Mucosa of stomach (tissue), 1 donor: ENCODE data around the gene TDRD12.
"Not testable (repeated sequence)": the region's sequence is repeated elsewhere in the genome, so short reads cannot be mapped to it uniquely, and the experiment has no call there.

Source experiments
- H3K27me3 ChIP-seq: one replicate; pipeline ENCODE4 v1.7.0; 2013; ENCODE audit warnings: mild to moderate bottlenecking, low read length; ENCODE audit not compliant: control insufficient read depth, insufficient read depth
- H3K36me3 ChIP-seq: one replicate; pipeline ENCODE4 v1.7.0; 2013; ENCODE audit warnings: low read length; ENCODE audit not compliant: control insufficient read depth, insufficient read depth
- H3K4me1 ChIP-seq: one replicate; pipeline ENCODE4 v1.7.0; 2013; ENCODE audit warnings: mild to moderate bottlenecking, low read length; ENCODE audit not compliant: control insufficient read depth, insufficient read depth
- H3K4me3 ChIP-seq: one replicate; pipeline ENCODE4 v1.7.0; 2013; ENCODE audit warnings: low read length
- H3K9ac ChIP-seq: one replicate; pipeline ENCODE4 v1.7.0; 2013; ENCODE audit warnings: mild to moderate bottlenecking, low read length, moderate library complexity
- H3K9me3 ChIP-seq: one replicate; pipeline ENCODE4 v1.7.0; 2013; ENCODE audit warnings: mild to moderate bottlenecking, low read length, moderate library complexity; ENCODE audit not compliant: control insufficient read depth
- donor health status: Pancreatic carcinoma.

The TDRD12 gene

DNA sequence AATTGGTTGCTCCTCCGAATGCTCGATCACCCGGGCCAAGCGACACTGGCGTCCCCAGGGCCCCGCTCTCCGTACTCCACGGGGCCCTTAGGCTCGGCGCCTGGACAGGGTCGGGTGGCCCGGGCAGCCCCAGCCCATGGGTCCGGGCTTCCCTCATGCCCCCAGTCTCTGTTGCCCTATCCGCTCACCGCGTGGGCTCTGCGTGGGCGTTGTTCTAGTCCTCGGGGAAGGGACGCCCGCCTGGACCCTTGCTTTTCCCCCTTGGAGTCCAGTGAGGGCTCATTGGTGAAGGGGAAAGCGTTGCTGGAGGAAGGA is 1.3 kb downstream of the TDRD12 start:
- Histone ChIP-seq H3K36me3 (no peaks in the 10 kb centered on the region), H3K9me3 (no peaks in the 10 kb centered on the region), H3K4me1 (no peaks in the 10 kb centered on the region), H3K27me3 (no peaks in the 10 kb centered on the region), H3K4me3 (no peak overlapping the region), H3K9ac (no peak overlapping the region)

DNA sequence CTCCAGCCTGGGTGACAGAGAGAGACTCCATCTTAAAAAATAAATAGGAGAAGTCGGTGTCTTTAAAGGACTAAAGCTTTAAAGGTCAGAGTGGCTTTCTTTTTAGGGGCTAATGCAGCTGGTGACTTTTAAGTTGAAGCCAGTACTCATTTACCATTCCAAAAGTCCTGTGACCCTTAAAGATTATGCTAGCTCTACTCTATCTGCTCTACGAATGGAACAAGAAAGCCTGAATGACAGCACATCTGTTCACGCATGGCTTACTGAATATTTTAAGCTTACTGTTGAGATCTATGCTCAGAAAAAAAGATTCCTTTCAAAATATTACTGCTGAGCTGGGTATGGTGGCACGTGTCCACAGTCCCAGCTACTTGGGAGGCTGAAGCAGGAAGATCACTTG is 16.4 kb downstream of the TDRD12 start:
- Histone ChIP-seq H3K9ac (no peak overlapping the region), H3K36me3 (no peaks in the 10 kb centered on the region), H3K9me3 (no peaks in the 10 kb centered on the region)

DNA sequence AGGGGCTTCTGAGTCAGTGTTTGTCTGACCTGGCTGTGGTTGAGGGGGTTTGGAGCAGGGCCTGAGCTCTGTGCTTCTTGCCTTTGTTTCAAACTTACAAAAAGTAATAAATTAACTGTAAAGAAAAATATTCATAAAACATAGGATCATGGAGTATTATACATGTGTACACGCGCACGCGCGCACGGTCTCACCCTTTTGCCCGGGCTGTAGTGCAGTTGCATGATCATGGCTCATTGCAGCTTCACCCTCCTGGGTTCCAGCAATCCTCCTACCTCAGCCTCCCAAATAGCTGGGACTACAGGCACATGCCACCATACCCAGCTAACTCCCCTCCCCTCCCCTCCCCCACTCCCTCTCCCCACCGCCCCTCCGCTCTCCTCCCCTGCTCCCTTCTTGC is 23.5 kb downstream of the TDRD12 start:
- no peak overlapping the region for H3K9ac ChIP-seq
- H3K27me3 ChIP-seq, result peaks cover 6% of the 10 kb centered on the region
- H3K4me3 ChIP-seq, result no peak overlapping the region
- H3K9me3 ChIP-seq, result no peaks in the 10 kb centered on the region
- H3K4me1 ChIP-seq, result no peaks in the 10 kb centered on the region
- H3K36me3 ChIP-seq, result no peaks in the 10 kb centered on the region

More for the DNA sequence above, 16.4 kb downstream of the TDRD12 start:
- Histone ChIP-seq H3K4me1 (no peaks in the 10 kb centered on the region), H3K4me3 (no peak overlapping the region), H3K27me3 (peaks cover 6% of the 10 kb centered on the region)

DNA sequence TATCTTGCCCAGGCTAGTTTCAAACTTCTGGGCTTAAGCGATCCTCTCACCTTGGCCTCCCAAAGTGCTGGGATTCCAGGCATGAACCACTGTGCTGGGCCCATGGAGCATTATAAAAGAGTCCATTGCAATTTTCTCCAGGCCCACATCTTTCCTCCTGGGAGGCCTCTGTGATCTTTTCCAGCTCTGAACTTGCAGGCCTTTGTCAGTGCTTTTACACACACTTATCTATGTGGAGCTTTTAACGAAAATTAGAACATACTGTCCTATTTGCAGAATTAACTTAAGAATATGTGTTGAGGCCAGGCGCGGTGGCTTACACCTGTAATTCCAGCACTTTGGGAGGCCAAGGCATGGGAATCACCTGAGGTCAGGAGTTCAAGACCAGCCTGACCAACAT is 23.9 kb downstream of the TDRD12 start:
- H3K9ac ChIP-seq, result no peak overlapping the region
- H3K27me3 ChIP-seq, result peaks cover 6% of the 10 kb centered on the region
- H3K4me3 ChIP-seq, result no peak overlapping the region
- H3K9me3 ChIP-seq, result no peaks in the 10 kb centered on the region
- no peaks in the 10 kb centered on the region for H3K4me1 ChIP-seq
- no peaks in the 10 kb centered on the region for H3K36me3 ChIP-seq

DNA sequence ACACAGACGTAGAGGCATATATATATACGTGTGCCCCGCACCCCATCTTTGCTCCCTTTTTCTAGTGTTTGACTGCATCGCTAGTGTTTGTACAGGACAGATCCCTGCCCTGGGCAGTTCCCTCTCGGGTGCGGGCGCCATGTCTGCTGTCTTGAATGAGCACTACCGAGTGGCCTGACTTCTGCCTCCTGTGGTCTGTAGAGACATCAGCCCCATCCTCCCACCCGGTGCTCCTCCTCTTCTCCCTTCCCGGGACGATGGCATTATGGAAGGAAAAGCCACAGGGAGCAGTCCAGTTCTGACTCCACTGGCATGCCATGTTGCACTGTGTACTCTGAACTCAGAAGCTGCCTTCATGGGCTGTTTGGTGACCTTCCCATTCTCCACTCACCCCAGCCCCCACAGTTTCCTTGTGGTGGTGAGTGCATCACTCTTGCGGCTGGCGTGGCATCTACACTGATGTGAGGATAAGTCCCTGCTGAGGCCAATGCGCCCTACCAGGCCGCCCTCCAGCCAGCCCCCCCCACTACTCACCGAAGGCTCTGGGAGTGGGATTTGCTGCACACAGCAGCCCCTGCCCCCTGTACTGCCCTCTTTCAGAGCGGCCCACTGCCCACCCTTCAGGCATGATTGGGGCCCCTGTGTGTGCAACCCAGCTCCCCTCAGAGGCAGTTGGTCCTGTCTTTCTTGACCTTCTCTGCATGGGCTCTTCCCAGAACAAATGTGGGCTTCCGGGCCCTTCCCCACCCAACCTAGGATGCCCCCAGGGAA is 25.2 kb downstream of the TDRD12 start:
- Histone ChIP-seq H3K9me3 (no peaks in the 10 kb centered on the region), H3K9ac (no peak overlapping the region), H3K4me1 (no peaks in the 10 kb centered on the region), H3K36me3 (no peaks in the 10 kb centered on the region), H3K4me3 (no peak overlapping the region), H3K27me3 (no peaks in the 10 kb centered on the region)

DNA sequence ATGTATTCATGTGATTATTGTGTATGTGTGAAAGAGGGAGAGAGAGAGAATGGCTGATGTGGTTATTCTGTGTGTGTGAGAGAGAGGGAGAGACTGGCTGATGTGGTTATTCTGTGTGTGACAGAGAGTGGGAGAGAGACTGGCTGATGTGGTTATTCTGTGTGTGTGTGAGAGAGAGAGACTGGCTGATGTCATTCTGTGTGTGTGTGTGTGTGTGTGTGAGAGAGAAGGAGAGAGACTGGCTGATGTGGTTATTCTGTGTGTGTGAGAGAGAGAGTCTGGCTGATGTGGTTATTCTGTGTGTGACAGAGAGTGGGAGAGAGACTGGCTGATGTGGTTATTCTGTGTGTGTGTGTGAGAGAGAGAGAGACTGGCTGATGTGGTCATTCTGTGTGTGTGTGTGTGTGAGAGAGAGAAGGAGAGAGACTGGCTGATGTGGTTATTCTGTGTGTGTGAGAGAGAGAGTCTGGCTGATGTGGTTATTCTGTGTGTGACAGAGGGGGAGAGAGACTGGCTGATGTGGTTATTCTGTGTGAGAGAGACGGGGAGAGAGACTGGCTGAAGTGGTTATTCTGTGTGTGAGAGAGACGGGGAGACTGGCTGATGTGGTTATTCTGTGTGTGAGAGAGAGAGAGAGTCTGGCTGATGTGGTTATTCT is 26.2 kb downstream of the TDRD12 start:
- H3K9ac ChIP-seq, H3K4me1 ChIP-seq, H3K4me3 ChIP-seq, H3K36me3 ChIP-seq, H3K9me3 ChIP-seq, H3K27me3 ChIP-seq: not testable (repeated sequence)

DNA sequence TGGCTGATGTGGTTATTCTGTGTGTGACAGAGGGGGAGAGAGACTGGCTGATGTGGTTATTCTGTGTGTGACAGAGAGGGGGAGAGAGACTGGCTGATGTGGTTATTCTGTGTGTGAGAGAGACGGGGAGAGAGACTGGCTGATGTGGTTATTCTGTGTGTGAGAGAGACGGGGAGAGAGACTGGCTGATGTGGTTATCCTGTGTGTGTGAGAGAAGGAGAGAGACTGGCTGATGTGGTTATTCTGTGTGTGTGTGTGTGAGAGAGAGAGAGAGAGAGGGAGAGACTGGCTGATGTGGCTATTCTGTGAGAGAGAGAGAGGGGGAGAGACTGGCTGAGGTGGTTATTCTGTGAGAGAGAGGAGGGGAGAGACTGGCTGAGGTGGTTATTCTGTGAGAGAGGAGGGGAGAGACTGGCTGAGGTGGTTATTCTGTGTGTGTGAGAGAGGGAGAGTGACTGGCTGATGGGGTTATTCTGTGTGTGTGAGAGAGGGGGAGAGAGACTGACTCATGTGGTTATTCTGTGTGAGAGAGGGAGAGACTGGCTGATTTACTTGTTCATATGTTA is 27.1 kb downstream of the TDRD12 start:
- H3K4me1 ChIP-seq, H3K9ac ChIP-seq, H3K9me3 ChIP-seq, H3K4me3 ChIP-seq, H3K36me3 ChIP-seq, H3K27me3 ChIP-seq: not testable (repeated sequence)

DNA sequence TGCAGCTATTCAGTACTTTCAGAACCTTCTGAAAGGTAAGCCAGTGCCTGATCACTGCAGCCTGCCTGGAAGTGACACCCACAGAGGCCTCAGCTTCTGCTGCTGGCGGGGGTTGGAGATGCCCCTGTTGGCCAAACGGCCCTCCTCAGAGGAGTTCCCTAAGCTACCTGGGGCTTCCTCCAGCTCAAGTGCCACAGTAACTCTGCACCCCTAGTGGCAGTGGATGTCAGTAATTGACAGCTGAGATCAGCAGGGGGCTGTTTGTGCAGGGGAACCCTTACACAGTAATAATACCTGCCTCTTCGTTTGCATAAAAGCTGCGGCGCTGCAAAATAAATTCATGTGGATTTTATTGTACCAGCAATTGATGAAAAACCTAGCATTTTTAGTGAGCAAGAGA is 28.9 kb downstream of the TDRD12 start:
- no peak overlapping the region for H3K4me3 ChIP-seq
- H3K4me1 ChIP-seq, result no peaks in the 10 kb centered on the region
- no peaks in the 10 kb centered on the region for H3K9me3 ChIP-seq
- H3K9ac ChIP-seq, result no peak overlapping the region
- no peaks in the 10 kb centered on the region for H3K27me3 ChIP-seq
- no peaks in the 10 kb centered on the region for H3K36me3 ChIP-seq

DNA sequence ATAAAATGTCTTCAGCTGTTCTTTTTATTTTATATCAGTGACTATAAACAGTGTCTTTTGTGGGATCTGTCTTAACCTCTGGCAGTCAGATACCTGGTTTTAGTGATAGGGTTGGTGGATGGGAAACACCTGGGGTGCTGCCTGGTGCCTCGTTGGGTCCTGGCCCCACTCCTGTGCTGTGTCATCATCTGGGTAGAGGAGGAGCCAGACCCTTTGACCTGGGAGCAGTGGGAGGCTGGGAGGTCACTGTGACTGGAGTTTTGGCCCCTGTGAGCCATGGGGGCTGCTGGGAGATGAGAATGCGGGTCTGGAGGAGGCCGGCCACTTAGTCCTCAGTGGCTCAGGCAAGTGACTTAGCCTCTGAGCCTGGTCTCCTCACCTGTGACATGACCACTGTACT is 29.4 kb downstream of the TDRD12 start:
- Histone ChIP-seq H3K27me3 (no peaks in the 10 kb centered on the region), H3K36me3 (no peaks in the 10 kb centered on the region), H3K4me1 (no peaks in the 10 kb centered on the region), H3K9me3 (no peaks in the 10 kb centered on the region), H3K9ac (no peak overlapping the region), H3K4me3 (no peak overlapping the region)

DNA sequence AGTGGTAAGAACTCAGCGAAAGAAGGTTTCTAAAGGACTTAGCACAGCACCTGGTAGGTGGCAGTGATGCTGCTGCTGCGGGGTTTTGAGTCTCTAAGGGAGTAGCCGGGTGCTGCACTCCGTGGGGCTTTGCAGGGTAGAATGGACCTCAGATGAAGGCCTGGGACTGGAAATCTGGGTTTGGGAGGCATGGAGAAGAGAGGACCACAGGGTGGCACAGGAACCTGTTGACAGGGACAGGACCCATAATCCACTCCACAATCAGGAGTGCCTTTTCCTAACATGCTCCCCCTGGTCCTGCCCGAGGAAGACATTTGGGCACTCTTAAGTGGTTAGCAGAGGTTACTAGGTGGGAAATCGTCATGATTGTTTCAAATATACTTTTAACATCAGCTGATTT is 29.8 kb downstream of the TDRD12 start:
- no peaks in the 10 kb centered on the region for H3K4me1 ChIP-seq
- no peaks in the 10 kb centered on the region for H3K9me3 ChIP-seq
- H3K9ac ChIP-seq, result no peak overlapping the region
- H3K4me3 ChIP-seq, result no peak overlapping the region
- no peaks in the 10 kb centered on the region for H3K36me3 ChIP-seq
- H3K27me3 ChIP-seq, result no peaks in the 10 kb centered on the region

DNA sequence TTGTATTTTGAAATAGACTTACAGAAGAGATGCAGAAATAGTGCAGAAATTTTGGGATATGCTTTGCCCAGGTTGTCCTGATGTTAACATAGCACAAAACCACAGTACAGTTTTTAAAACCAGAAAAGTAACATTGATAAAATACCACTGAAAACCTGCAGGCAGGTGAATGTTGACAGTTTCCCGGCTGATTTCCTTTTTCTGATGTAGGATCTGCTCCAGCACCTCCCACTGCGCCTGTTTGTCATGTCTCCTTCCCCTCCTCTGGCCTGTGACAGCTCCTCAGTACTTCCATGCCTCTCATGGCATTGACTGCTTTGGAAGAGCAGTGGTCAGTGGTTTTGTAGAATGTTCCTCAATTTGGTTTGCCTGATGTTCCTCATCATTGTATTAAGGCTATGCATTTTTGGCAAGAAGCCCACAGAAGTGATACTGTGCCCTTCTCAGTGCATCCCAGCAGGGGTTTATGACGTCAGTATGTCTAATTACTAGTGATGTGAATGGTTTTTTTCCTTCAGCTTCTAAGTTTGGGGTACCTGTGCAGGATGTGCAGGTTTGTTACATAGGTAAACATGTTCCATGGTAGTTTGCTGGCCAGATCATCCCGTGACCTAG is 31.0 kb downstream of the TDRD12 start:
- no peaks in the 10 kb centered on the region for H3K9me3 ChIP-seq
- H3K27me3 ChIP-seq, result no peaks in the 10 kb centered on the region
- H3K4me3 ChIP-seq, result no peak overlapping the region
- H3K4me1 ChIP-seq, result no peaks in the 10 kb centered on the region
- H3K9ac ChIP-seq, result no peak overlapping the region
- no peaks in the 10 kb centered on the region for H3K36me3 ChIP-seq

DNA sequence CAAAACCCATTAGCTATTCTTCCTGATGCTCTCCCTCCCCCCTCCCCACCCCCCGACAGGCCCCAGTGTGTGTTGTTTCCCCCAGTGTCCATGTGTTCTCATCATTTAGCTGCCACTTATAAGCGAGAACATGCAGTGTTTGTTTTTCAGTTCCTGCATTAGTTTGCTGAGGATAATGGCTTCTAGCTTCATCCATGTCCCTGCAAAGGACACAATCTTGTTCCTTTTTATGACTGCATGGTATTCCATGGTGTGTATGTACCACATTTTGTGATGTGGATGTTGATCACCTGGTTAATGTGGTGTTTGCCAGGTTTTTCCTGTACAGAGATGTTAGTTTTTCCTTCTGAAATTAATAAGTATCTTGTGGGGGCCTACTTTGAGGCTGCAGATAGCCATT is 31.5 kb downstream of the TDRD12 start:
- Histone ChIP-seq H3K27me3 (no peaks in the 10 kb centered on the region), H3K4me1 (no peaks in the 10 kb centered on the region), H3K9me3 (no peaks in the 10 kb centered on the region), H3K36me3 (no peaks in the 10 kb centered on the region), H3K9ac (no peak overlapping the region), H3K4me3 (no peak overlapping the region)
